Measurements from ENCODE around the gene CEL. TPM values are rescaled to one million over a fixed set of nuclear protein-coding genes. Genes with fewer than 3 reads are reported as not detected.

The CEL gene
- total RNA-seq, 1 donor from 2014 or later, result 1.9 TPM

DNA sequence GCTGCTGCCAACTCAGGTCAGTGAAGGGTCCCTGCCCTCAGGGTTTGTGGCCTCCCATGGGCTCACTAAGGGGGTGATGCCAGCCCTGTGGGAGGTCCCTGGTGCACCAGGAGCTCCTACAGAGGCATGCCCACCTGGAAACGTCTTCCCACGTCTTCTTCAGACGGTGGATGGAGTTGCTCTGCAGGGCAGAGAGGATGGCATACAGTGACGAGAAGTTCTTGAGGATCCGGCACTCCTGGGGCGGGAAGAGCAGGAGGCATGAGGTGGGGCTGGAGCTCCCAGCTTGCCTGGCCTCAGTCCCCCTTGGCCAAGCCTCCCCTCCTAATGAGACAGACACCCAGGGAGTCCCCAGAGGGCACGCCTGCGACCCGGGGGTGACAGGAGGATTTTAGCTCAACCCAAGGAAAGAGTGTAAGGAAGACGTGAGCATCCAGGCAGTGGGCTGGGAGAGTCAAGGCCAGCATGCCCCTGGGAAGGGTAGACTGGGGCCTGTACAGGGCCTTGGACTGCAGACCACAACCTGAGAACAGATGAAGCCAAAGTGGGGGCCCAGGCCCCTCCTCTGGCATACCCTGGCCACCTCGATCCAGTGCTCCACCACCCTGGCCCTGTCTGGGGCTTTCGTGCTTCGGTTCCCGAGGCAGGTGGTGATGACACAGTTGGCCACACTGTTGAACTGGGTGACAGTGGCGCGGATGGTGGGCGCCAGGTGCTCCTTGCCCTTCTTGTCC, 44.9 kb downstream of the CEL start:
- H3K4me3 Mint-ChIP-seq (ENCODE audit: unreplicated experiment), result no peak overlapping the region
- H3K36me3 Mint-ChIP-seq (ENCODE audit: unreplicated experiment), result peaks cover 32% of the 10 kb centered on the region
- no peaks in the 10 kb centered on the region for H3K9me3 Mint-ChIP-seq (ENCODE audit: unreplicated experiment)
- peaks cover 2% of the 10 kb centered on the region for H3K4me1 Mint-ChIP-seq (ENCODE audit: unreplicated experiment)
- H3K27ac Mint-ChIP-seq (ENCODE audit: unreplicated experiment), result no peak overlapping the region
- TF ChIP-seq, protein P1, sequence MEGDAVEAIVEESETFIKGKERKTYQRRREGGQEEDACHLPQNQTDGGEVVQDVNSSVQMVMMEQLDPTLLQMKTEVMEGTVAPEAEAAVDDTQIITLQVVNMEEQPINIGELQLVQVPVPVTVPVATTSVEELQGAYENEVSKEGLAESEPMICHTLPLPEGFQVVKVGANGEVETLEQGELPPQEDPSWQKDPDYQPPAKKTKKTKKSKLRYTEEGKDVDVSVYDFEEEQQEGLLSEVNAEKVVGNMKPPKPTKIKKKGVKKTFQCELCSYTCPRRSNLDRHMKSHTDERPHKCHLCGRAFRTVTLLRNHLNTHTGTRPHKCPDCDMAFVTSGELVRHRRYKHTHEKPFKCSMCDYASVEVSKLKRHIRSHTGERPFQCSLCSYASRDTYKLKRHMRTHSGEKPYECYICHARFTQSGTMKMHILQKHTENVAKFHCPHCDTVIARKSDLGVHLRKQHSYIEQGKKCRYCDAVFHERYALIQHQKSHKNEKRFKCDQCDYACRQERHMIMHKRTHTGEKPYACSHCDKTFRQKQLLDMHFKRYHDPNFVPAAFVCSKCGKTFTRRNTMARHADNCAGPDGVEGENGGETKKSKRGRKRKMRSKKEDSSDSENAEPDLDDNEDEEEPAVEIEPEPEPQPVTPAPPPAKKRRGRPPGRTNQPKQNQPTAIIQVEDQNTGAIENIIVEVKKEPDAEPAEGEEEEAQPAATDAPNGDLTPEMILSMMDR (IDR thresholded peaks at IDR 0.05), result no peak
- no peak for DNase-seq (ENCODE audit: extremely low spot score, unreplicated experiment)
- H3K27me3 Mint-ChIP-seq (ENCODE audit: unreplicated experiment), result no peaks in the 10 kb centered on the region

DNA sequence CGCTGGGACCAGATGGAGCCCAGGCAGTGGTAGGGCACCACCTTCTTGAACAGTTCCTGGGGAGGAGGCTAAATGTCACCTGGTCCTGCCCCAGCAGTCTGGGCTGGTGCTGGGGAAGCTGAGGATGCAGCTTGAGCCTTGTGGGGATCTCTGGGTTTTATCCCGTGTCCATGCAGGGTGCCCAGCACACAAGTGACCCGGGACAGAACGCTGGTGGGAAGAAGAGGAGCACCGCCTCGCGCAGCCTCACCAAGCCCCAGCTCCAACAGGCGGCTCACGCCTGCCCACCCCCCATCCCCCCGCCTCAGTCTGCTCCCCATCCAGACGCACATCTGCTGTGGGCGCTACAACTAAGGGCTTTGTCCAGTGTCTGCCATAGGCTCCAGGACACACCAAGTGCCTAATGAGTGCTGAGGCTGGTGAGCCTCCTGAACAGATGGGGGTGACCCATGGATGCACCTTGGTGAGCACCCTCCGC, 45.5 kb downstream of the CEL start:
- Mint-ChIP-seq H3K4me1 (ENCODE audit: unreplicated experiment) (peaks cover 3% of the 10 kb centered on the region), H3K4me3 (ENCODE audit: unreplicated experiment) (no peak overlapping the region), H3K36me3 (ENCODE audit: unreplicated experiment) (peaks cover 29% of the 10 kb centered on the region), H3K27me3 (ENCODE audit: unreplicated experiment) (no peaks in the 10 kb centered on the region), H3K27ac (ENCODE audit: unreplicated experiment) (no peak overlapping the region), H3K9me3 (ENCODE audit: unreplicated experiment) (no peaks in the 10 kb centered on the region)
- TF ChIP-seq, protein P1 (IDR thresholded peaks at IDR 0.05), result no peak
- DNase-seq (ENCODE audit: extremely low spot score, unreplicated experiment), result no peak

DNA sequence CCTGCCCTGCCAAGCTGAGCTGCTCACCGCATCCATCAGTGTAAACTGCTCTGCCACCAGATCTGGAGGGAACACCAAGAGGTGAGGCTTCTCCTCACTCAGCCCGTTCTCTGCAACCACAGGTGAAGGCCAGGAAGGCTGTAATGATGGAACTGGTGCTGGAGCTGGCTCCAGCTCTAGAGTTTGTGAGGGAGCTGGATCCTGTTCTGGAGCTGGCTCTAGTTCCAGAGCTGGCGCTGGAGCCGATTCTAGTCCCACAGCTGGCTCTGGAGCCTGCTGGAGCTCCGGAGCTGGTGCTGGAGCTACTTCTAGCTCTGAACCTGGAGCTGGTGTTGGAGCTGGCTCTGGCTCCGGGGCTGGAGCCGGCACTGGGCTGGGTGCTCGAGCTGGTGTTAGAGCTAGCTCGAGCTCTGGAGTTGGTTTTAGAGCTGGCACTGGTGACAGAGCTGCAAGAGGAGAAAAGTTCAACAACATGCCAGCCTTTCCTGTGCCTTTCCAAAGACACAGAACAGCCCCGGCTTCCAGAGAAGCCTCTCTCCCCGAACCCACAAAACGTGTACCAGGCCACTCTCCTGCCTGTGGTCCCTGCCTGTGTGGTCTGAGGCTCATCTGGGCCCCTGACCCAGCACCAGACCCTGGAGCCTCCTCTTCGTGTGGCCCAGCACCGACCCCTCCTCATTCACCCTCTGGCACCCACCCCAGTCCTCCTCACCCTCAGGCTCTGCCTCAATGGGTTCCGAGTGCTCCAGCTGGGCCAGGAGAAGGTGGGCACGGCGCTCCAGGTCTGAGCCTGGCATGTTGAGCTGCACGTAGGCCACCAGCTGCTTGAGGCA, 46.4 kb downstream of the CEL start:
- no peaks in the 10 kb centered on the region for H3K27me3 Mint-ChIP-seq (ENCODE audit: unreplicated experiment)
- H3K27ac Mint-ChIP-seq (ENCODE audit: unreplicated experiment), result no peak overlapping the region
- DNase-seq (ENCODE audit: extremely low spot score, unreplicated experiment), result no peak
- H3K4me3 Mint-ChIP-seq (ENCODE audit: unreplicated experiment), result no peak overlapping the region
- TF ChIP-seq, protein P1 (IDR thresholded peaks at IDR 0.05), result no peak
- H3K36me3 Mint-ChIP-seq (ENCODE audit: unreplicated experiment), result peaks cover 23% of the 10 kb centered on the region
- no peaks in the 10 kb centered on the region for H3K9me3 Mint-ChIP-seq (ENCODE audit: unreplicated experiment)
- H3K4me1 Mint-ChIP-seq (ENCODE audit: unreplicated experiment), result peaks cover 10% of the 10 kb centered on the region

DNA sequence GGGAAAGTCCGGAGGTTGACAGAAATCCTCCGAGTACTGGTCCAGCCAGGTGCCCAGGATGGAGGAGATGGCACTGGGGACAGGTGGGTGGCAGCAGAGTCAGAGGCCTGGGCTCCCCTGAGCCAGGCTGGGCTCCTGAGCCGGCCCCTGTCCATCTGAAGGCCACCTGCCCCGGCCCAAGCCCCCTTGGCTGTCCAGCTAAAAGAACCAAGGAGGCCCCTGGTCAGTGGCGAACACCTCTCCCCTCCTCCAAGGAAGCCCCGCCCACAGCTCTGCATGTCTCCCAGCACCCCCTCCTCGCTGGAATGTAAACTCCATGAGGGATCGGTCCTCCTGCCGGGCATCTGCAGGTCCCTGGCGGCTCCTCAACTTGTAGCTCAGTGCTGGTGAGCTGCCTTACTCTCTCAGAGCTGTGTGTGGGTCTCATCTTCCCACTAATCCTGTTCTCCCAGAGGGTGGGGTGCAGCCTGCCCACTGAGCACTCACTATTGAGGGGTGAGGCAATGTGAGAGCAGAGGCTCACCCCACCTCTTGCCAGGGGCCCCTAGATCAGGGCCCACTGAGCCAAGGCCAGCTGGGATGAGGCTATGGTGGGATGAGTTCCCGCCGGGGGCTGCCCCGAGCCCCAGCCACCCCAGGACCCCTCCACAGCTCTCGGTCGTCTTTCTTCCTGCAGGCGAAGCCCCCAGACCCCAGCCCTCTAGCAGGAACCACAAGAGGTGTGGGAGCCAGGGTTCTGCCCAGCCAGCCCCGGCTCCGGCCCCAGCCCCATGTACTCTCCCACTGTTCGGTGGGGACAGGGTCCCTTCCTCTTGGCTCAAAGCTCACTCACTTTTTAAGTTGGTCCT, 47.2 kb downstream of the CEL start:
- Mint-ChIP-seq H3K9me3 (ENCODE audit: unreplicated experiment) (no peaks in the 10 kb centered on the region), H3K27ac (ENCODE audit: unreplicated experiment) (no peak overlapping the region), H3K4me3 (ENCODE audit: unreplicated experiment) (no peak overlapping the region), H3K27me3 (ENCODE audit: unreplicated experiment) (no peaks in the 10 kb centered on the region), H3K4me1 (ENCODE audit: unreplicated experiment) (peaks cover 18% of the 10 kb centered on the region), H3K36me3 (ENCODE audit: unreplicated experiment) (peaks cover 23% of the 10 kb centered on the region)
- no peak for DNase-seq (ENCODE audit: extremely low spot score, unreplicated experiment)
- TF ChIP-seq, protein P1 (IDR thresholded peaks at IDR 0.05), result no peak

All from osteocyte (in vitro differentiated cells).